ENCODE data around the gene WWTR1. TPM values are rescaled to one million over a fixed set of nuclear protein-coding genes. Genes with fewer than 3 reads are reported as not detected.

The WWTR1 gene
- total RNA-seq, 6 donors from 2014 or later = 77.5 to 119 (median 107) TPM

DNA sequence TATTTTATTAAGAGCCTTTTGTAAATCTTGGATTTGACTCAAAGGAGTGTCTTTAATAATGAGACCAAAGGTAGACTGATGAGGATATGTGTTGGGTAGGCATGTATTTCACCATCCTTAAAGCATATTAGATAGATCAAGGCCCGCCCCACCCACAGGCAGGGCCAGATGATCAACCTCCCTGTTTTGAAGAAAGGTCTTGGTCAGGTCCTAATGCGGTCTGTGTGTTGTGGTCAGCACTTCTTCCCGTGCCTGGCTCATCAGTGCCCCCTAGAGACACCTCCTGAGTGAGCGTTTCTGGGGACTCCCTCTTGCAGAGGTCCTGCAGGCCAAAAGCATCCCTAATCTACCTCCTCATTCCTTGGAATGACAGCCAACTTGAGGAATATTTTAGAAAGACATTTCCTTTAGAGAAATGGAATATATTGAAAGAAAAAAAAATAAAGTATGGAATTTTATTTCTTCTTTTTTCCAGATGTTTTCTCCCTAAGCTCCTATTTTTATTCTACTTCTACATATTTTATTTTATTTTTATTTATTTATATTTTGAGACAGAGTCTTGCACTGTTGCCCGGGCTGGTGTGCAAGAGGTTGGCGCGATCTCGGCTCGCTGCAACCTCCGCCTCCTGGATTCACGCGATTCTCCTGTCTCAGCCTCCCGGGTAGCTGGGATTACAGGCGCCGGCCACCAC is 177.4 kb downstream of the WWTR1 start:
- H3K27me3 ChIP-seq = no peaks in the 10 kb centered on the region
- peak overlapping the region in 3 of 4 donors; percentile 58 to 79 (median 79) for H3K27ac ChIP-seq
- WGBS, 2 donors = 71 to 74% methylated on average over 15 of the region's 15 CpGs
- no peak overlapping the region for H3K4me3 ChIP-seq
- H3K4me1 ChIP-seq = peaks cover 7 to 21% (median 16%) of the 10 kb centered on the region in 4 donors
- no peaks in the 10 kb centered on the region for H3K36me3 ChIP-seq
- DNase-seq (peak; percentile 45 to 84), ATAC-seq (ENCODE audit: low FRiP score in 2 of 2) (peak; percentile 95 to 96)
- TF ChIP-seq, protein P1, sequence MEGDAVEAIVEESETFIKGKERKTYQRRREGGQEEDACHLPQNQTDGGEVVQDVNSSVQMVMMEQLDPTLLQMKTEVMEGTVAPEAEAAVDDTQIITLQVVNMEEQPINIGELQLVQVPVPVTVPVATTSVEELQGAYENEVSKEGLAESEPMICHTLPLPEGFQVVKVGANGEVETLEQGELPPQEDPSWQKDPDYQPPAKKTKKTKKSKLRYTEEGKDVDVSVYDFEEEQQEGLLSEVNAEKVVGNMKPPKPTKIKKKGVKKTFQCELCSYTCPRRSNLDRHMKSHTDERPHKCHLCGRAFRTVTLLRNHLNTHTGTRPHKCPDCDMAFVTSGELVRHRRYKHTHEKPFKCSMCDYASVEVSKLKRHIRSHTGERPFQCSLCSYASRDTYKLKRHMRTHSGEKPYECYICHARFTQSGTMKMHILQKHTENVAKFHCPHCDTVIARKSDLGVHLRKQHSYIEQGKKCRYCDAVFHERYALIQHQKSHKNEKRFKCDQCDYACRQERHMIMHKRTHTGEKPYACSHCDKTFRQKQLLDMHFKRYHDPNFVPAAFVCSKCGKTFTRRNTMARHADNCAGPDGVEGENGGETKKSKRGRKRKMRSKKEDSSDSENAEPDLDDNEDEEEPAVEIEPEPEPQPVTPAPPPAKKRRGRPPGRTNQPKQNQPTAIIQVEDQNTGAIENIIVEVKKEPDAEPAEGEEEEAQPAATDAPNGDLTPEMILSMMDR (IDR thresholded peaks at IDR 0.05) = peak; percentile 68 to 83 (median 76)
- TF ChIP-seq POLR2A (IDR thresholded peaks at IDR 0.05) (no peak), EP300 (IDR thresholded peaks at IDR 0.05) (no peak)
- no peaks in the 10 kb centered on the region for H3K9me3 ChIP-seq

DNA sequence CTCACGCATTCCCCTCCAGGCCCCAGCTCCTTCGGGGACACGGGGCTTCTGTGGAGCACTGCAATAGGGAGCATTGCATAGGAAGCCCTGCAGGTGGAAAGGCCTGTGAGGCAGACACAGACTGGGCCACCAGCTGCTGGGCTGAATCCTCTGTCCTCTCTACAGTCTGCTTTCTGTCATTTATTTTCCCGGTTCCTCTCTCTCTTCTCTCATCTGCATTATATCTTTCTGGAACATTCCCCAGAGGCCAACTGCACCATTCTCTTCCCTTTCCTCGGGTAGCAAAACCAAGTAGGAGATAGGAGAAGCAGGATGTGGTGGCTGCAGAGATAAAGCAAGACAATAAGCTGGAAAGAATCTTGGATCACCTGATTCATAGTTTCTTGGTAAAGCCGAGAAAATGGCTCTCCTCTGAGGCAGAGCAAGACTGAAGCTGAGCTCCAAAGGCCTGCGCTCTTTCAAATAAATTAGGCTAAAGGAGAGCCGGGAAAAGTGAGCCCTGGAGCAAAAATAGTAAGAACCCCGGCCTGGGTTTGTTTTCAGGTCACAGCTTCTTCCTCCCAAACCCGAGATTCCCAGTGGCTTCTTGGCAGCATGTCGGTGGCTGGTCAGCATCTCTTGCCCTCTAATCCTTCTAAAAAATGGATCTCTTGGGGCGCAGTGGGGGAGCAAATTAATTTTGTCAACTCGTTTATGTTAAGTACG is 178.1 kb downstream of the WWTR1 start:
- no peak overlapping the region for H3K4me3 ChIP-seq
- ATAC-seq (ENCODE audit: low FRiP score in 2 of 2) (no peak), DNase-seq (no peak)
- H3K9me3 ChIP-seq = no peaks in the 10 kb centered on the region
- no peak for TF ChIP-seq POLR2A (IDR thresholded peaks at IDR 0.05)
- TF ChIP-seq, protein P1 (IDR thresholded peaks at IDR 0.05) = no peak
- no peak for TF ChIP-seq EP300 (IDR thresholded peaks at IDR 0.05)
- peaks cover 7 to 21% (median 14%) of the 10 kb centered on the region in 4 donors for H3K4me1 ChIP-seq
- H3K27me3 ChIP-seq = no peaks in the 10 kb centered on the region
- no peaks in the 10 kb centered on the region for H3K36me3 ChIP-seq
- H3K27ac ChIP-seq = peak overlapping the region in 3 of 4 donors; percentile 58 to 79 (median 79)
- WGBS, 2 donors = 65% methylated on average over 14 of the region's 14 CpGs

DNA sequence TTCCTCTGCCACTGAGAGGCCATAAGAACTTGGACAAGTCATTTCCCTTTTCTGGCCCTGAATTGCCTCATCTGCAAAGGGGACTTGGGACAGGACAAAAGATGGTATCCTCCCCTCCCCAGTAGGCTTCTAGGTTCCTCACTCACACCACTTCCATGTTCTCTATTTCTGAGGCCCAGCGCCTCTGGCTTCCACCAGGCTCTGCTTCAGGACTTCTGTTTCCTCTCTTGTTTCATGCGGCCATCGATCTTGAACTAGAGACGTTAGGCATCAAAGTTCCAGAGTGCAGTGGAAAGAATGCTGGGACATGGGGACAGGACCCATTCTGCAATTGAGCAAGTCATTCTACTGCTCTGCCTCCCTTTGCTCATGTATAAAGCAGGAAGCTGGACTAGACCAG is 181.6 kb downstream of the WWTR1 start:
- WGBS, 2 donors = 91 to 93% methylated on average over 4 of the region's 4 CpGs
- TF ChIP-seq EP300 (IDR thresholded peaks at IDR 0.05) = no peak
- TF ChIP-seq, protein P1 (IDR thresholded peaks at IDR 0.05) = no peak
- TF ChIP-seq POLR2AphosphoS5 (IDR thresholded peaks at IDR 0.05) = no peak
- no peak for TF ChIP-seq POLR2A (IDR thresholded peaks at IDR 0.05)
- ATAC-seq (ENCODE audit: low FRiP score in 2 of 2) = no peak

DNA sequence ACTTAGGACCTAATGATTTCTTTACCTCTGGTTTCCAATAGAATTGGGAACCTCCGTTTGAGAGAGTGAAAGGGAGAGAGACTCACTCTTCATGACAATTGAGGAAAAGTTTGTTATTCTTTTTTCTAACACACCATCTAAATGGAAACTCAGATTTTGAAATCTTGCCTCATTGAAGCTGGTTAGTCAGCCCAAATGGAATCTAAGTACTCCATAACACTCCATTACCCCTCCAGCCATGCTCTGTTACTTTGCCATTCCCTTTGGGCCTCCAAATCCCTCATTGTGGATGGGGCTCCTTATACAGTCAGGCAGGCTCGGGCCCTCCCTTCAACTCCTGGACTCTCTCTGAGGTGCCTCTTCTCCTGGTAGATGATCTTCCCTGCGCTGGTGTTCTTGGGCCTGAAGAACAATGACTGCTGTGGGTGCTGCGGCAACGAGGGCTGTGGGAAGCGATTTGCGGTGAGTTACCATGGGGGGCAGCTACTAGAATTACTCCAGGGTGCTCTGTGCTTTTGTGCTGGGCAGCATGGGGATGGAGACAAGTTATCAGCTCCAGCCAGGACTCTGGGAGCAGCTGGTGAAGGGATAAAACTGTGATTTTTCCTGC is 182.3 kb downstream of the WWTR1 start:
- WGBS, 2 donors = 91 to 94% methylated on average over 7 of the region's 7 CpGs
- no peak for ATAC-seq (ENCODE audit: low FRiP score in 2 of 2)

More for the DNA sequence above, 181.6 kb downstream of the WWTR1 start:
- H3K4me3 ChIP-seq = no peak overlapping the region
- H3K36me3 ChIP-seq = no peaks in the 10 kb centered on the region
- H3K9me3 ChIP-seq = no peaks in the 10 kb centered on the region
- no peak overlapping the region for H3K27ac ChIP-seq
- H3K27me3 ChIP-seq = no peaks in the 10 kb centered on the region
- peaks cover 27 to 44% (median 40%) of the 10 kb centered on the region in 4 donors for H3K4me1 ChIP-seq
- peak in 1 of 2 donors; percentile 33 for DNase-seq

More for the DNA sequence above, 182.3 kb downstream of the WWTR1 start:
- TF ChIP-seq, protein P1 (IDR thresholded peaks at IDR 0.05) = no peak
- TF ChIP-seq EP300 (IDR thresholded peaks at IDR 0.05) = no peak
- no peak for TF ChIP-seq POLR2AphosphoS5 (IDR thresholded peaks at IDR 0.05)
- TF ChIP-seq POLR2A (IDR thresholded peaks at IDR 0.05) = no peak
- peak in 1 of 2 donors; percentile 11 for DNase-seq
- no peaks in the 10 kb centered on the region for H3K27me3 ChIP-seq
- no peaks in the 10 kb centered on the region for H3K9me3 ChIP-seq
- H3K27ac ChIP-seq = no peak overlapping the region
- H3K4me3 ChIP-seq = no peak overlapping the region
- H3K4me1 ChIP-seq = peaks cover 27 to 42% (median 39%) of the 10 kb centered on the region in 4 donors
- H3K36me3 ChIP-seq = no peaks in the 10 kb centered on the region

Data from upper lobe of left lung (tissue), 6 donors.